Endothelial cell of umbilical vein (primary cell): ENCODE data around the gene PSMD3. TPM values are rescaled to one million over a fixed set of nuclear protein-coding genes. Genes with fewer than 3 reads are reported as not detected.

Source experiments
- BruUV-seq: library from RNA; stranded (reverse); fragments of 400-500 nt; replicated peaks from 2 replicates; lab custom pipeline; 2021; lab: Mats Ljungman, UMichigan
- CTCF ChIA-PET: fragments of 300-600, 350-600 bp; sonication (Branson Sonifier 250); formaldehyde crosslinking; loops from one replicate; lab custom pipeline; 2021; ENCODE audit warnings: antibody characterized with exemption, inconsistent platforms; lab: Charles Lee
- POLR2A ChIA-PET: fragments of 300-600, 350-600 bp; sonication (Branson Sonifier 250); formaldehyde crosslinking; loops from one replicate; lab custom pipeline; 2021; ENCODE audit warnings: antibody characterized with exemption, inconsistent platforms; lab: Charles Lee
- DNase-seq: peaks from one replicate; pipeline ENCODE4 v3.0.0-alpha.2; 2011; ENCODE audit warnings: low read depth, low spot score
- FAIRE-seq: peaks from 2 replicates; lab custom pipeline; 2011; peaks lifted over from hg19 to GRCh38; lab: Jason Lieb, UNC
- H2AFZ ChIP-seq: 2 replicates; pipeline ENCODE4 v1.6.0; 2012; ENCODE audit warnings: low read depth, low read length, control low read depth, inconsistent platforms
- H3K27ac ChIP-seq: 2 replicates; pipeline ENCODE4 v1.5.1; 2011; ENCODE audit warnings: low read depth, mild to moderate bottlenecking, control low read depth, low read length, moderate library complexity; ENCODE audit not compliant: insufficient read depth
- H3K27me3 ChIP-seq, 2 experiments: 2 replicates each; pipeline versions ENCODE4 v1.6.0 to v1.6.1; 2011; ENCODE audit warnings: low read length in 2 of 2, mixed read lengths in 1 of 2; ENCODE audit not compliant: control insufficient read depth in 2 of 2, insufficient read depth in 2 of 2
- H3K36me3 ChIP-seq, 2 experiments: 2 replicates in 1 of 2; 3 replicates in 1 of 2; pipeline ENCODE4 v1.5.1; 2011; ENCODE audit warnings: low read length in 2 of 2, mild to moderate bottlenecking in 1 of 2, moderate library complexity in 1 of 2; ENCODE audit not compliant: control insufficient read depth in 2 of 2, insufficient read depth in 2 of 2; ENCODE audit errors: extremely low read depth in 1 of 2
- H3K4me1 ChIP-seq: 3 replicates; pipeline ENCODE4 v1.5.1; 2011; ENCODE audit warnings: mild to moderate bottlenecking, low read length; ENCODE audit not compliant: control insufficient read depth, insufficient read depth; ENCODE audit errors: extremely low read depth
- H3K4me2 ChIP-seq: 2 replicates; pipeline ENCODE4 v1.6.1; 2011; ENCODE audit warnings: low read length, control low read depth, mixed read lengths; ENCODE audit not compliant: insufficient read depth
- H3K4me3 ChIP-seq, 3 experiments: fragments of 200-600 bp in 1 of 3; sonication (generic), shearing (Covaris generic) in 1 of 3; replicated peaks in 1 of 3; 2 replicates each; pipeline ENCODE4 v1.5.1; 2011 to 2016; ENCODE audit warnings: control low read depth in 3 of 3, low read length in 3 of 3, mild to moderate bottlenecking in 2 of 3, inconsistent platforms in 1 of 3, low read depth in 1 of 3, moderate library complexity in 1 of 3; ENCODE audit not compliant: insufficient read depth in 1 of 3
- H3K79me2 ChIP-seq: 2 replicates; pipeline ENCODE4 v1.6.0; 2012; ENCODE audit warnings: low read length, inconsistent platforms; ENCODE audit not compliant: control insufficient read depth, insufficient read depth
- H3K9ac ChIP-seq: replicated peaks from 2 replicates; pipeline ENCODE3; 2011; ENCODE audit warnings: low read length, control low read depth; ENCODE audit not compliant: insufficient read depth; ENCODE audit errors: extremely low read depth
- H3K9me1 ChIP-seq: replicated peaks from 3 replicates; pipeline ENCODE4 v1.6.0; 2011; ENCODE audit warnings: mild to moderate bottlenecking, low read length; ENCODE audit not compliant: control insufficient read depth, insufficient read depth; ENCODE audit errors: extremely low read depth
- H3K9me3 ChIP-seq: replicated peaks from 2 replicates; pipeline ENCODE4 v1.5.1; 2012; ENCODE audit warnings: low read length, inconsistent platforms; ENCODE audit not compliant: control insufficient read depth, insufficient read depth
- H4K20me1 ChIP-seq: replicated peaks from 2 replicates; pipeline ENCODE3; 2011; ENCODE audit warnings: mild to moderate bottlenecking, low read length; ENCODE audit not compliant: control insufficient read depth, insufficient read depth; ENCODE audit errors: extremely low read depth
- EZH2 ChIP-seq: IDR thresholded peaks from 2 replicates; pipeline ENCODE4 v1.6.1; 2012; ENCODE audit warnings: borderline replicate concordance, low read depth, mild to moderate bottlenecking, moderate library complexity, low read length, inconsistent platforms; ENCODE audit not compliant: severe bottlenecking
- FOS ChIP-seq: IDR thresholded peaks from 2 replicates; pipeline ENCODE4 v1.6.1; 2011; ENCODE audit warnings: mild to moderate bottlenecking, low read length, moderate library complexity, borderline replicate concordance; ENCODE audit not compliant: insufficient read depth
- GATA2 ChIP-seq: IDR thresholded peaks from 2 replicates; pipeline ENCODE4 v1.7.0; 2011; ENCODE audit warnings: low read depth, mild to moderate bottlenecking, moderate library complexity, mixed read lengths, low read length; ENCODE audit not compliant: insufficient read length, insufficient read depth
- JUN ChIP-seq: IDR thresholded peaks from 2 replicates; pipeline ENCODE4 v1.6.1; 2011; ENCODE audit warnings: borderline replicate concordance, low read depth; ENCODE audit not compliant: insufficient read length, insufficient read depth
- MYC ChIP-seq: IDR thresholded peaks from one replicate; pipeline ENCODE4 v1.6.1; 2011; ENCODE audit warnings: mild to moderate bottlenecking, low read depth, low read length
- POLR2A ChIP-seq: IDR thresholded peaks from 2 replicates; pipeline ENCODE4 v1.6.1; 2012; ENCODE audit warnings: low read depth, mild to moderate bottlenecking, control low read depth, low read length
- POLR2AphosphoS5 ChIP-seq: IDR thresholded peaks from 2 replicates; pipeline ENCODE4 v1.6.1; 2012; ENCODE audit warnings: low read depth, mild to moderate bottlenecking, control low read depth, low read length, moderate library complexity; ENCODE audit not compliant: insufficient read depth
- dilution Hi-C: fragments of 300-500 bp; cut with MboI; formaldehyde crosslinking; loops from one replicate; pipeline ENCODE4 v1.15.0; 2019; ENCODE audit warnings: low sequenced_read_pairs; ENCODE audit not compliant: extremely low pct_ligation_motif_present
- intact Hi-C: fragments of 100-400 bp; cut with micrococcal nuclease; formaldehyde crosslinking; loops from one replicate; pipeline ENCODE4 v1.10.0; 2022
- polyA plus RNA-seq, 4 experiments: library from polyadenylated mRNA; depleted of rRNA in 3 of 4; stranded (reverse) in 3 of 4; unstranded in 1 of 4; fragments of >200 nt; gene quantifications; 2 replicates each; pipeline versions ENCODE4 v1.2.1 to v1.2.3, GENCODE V29; 2011 to 2012; ENCODE audit warnings: missing spikeins in 1 of 4
- total RNA-seq: library from RNA; stranded (reverse); gene quantifications from 2 replicates; pipeline ENCODE4 v1.2.3, GENCODE V29; 2021
- TF ChIP-seq, protein P1 (sequence below), 2 donors: IDR thresholded peaks; 1 replicate in 1 of 2; 2 replicates in 1 of 2; pipeline ENCODE4 v1.5.1; 2011; ENCODE audit warnings: low read length in 2 of 2, mild to moderate bottlenecking in 2 of 2, moderate library complexity in 2 of 2, control low read depth in 1 of 2, inconsistent platforms in 1 of 2, low read depth in 1 of 2; ENCODE audit not compliant: insufficient read depth in 1 of 2; ENCODE audit errors: extremely low read depth in 1 of 2
- TF ChIP-seq, protein P2 (sequence below): IDR thresholded peaks from 2 replicates; pipeline ENCODE4 v1.6.1; 2011; ENCODE audit not compliant: insufficient read depth, insufficient read length

Gene PSMD3
- total and polyA plus RNA-seq, 2 donors (not counting 3 experiments of a cell fraction or from before 2014, with no cell fraction given) = 120 to 136 TPM

DNA sequence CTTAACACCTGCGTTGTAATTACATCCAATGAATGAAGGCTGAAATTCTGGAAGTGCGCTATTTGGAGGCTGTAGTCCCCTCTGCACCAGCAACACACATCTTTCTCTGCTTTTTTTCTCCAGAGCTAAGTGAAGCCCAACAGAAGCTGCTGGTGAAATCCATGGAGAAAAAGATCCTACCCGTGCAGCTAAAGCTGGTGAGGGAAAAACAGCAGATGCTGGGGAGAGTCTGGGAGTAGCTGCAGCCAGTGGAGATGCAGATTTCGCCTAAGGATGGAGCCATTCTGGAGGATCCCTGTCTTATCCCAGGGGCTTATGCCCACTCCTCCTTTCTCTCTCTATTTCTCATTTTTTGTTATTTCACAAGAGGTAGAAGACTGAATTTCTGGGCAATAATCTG, 4.8 kb upstream of the PSMD3 start:
- Histone ChIP-seq H3K9me3 (no peaks in the 10 kb centered on the region), H3K4me2 (no peak overlapping the region), H3K4me1 (peaks cover 5% of the 10 kb centered on the region), H3K9me1 (no peaks in the 10 kb centered on the region), H3K36me3 (no peaks in the 10 kb centered on the region), H2AFZ (no peak overlapping the region), H3K27me3 (peaks cover 17 to 28% of the 10 kb centered on the region in 2 experiments), H3K9ac (no peak overlapping the region), H3K79me2 (peaks cover under 1% of the 10 kb centered on the region), H3K4me3 (no peak overlapping the region), H3K27ac (no peak overlapping the region), H4K20me1 (no peaks in the 10 kb centered on the region)
- BruUV-seq = no TSS peak
- ChIA-PET CTCF (interaction anchor here (1.1 to 6.5 kb wide), 2 partner anchors 9 to 17 kb away, joined by 3 to 35 read pairs; no protein-coding TSS in a partner anchor), POLR2A (no interaction called here)
- FAIRE-seq = no peak
- intact Hi-C loops = no loop called here
- dilution Hi-C loops = no loop called here
- DNase-seq = no peak
- no peak for TF ChIP-seq FOS
- no peak for TF ChIP-seq MYC
- TF ChIP-seq, protein P1, sequence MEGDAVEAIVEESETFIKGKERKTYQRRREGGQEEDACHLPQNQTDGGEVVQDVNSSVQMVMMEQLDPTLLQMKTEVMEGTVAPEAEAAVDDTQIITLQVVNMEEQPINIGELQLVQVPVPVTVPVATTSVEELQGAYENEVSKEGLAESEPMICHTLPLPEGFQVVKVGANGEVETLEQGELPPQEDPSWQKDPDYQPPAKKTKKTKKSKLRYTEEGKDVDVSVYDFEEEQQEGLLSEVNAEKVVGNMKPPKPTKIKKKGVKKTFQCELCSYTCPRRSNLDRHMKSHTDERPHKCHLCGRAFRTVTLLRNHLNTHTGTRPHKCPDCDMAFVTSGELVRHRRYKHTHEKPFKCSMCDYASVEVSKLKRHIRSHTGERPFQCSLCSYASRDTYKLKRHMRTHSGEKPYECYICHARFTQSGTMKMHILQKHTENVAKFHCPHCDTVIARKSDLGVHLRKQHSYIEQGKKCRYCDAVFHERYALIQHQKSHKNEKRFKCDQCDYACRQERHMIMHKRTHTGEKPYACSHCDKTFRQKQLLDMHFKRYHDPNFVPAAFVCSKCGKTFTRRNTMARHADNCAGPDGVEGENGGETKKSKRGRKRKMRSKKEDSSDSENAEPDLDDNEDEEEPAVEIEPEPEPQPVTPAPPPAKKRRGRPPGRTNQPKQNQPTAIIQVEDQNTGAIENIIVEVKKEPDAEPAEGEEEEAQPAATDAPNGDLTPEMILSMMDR (IDR thresholded peaks at IDR 0.05; ENCODE audit: extremely low read depth in 1 of 2, insufficient read depth in 1 of 2, low read depth in 1 of 2, low read length in 2 of 2) = no peak
- TF ChIP-seq, protein P2, sequence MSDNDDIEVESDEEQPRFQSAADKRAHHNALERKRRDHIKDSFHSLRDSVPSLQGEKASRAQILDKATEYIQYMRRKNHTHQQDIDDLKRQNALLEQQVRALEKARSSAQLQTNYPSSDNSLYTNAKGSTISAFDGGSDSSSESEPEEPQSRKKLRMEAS = no peak
- no peak for TF ChIP-seq GATA2
- no peak for TF ChIP-seq EZH2
- TF ChIP-seq POLR2A = no peak
- TF ChIP-seq JUN = no peak
- no peak for TF ChIP-seq POLR2AphosphoS5
